MM.1S (cell line): ENCODE measurements around the gene RNASEH2A.
"Not testable (repeated sequence)": the region's sequence is repeated elsewhere in the genome, so short reads cannot be mapped to it uniquely, and the experiment has no call there.

Experiments used
- DNase-seq: peaks from one replicate; pipeline ENCODE4 v3.0.0-alpha.2; 2015
- H2AFZ ChIP-seq: fragments of 300-600 bp; sonication (generic); 2 replicates; pipeline ENCODE4 v1.6.0; 2016; ENCODE audit warnings: antibody characterized with exemption, low read length
- H3F3A ChIP-seq: fragments of 300-600 bp; sonication (generic); 2 replicates; pipeline ENCODE4 v1.6.1; 2016; ENCODE audit warnings: mild to moderate bottlenecking, antibody characterized with exemption, low read length, moderate library complexity, mixed read lengths; ENCODE audit not compliant: insufficient read depth
- H3K27ac ChIP-seq: fragments of 300-600 bp; sonication (generic); 2 replicates; pipeline ENCODE4 v1.5.1; 2016; ENCODE audit warnings: mild to moderate bottlenecking, low read length
- H3K27me3 ChIP-seq: fragments of 300-600 bp; sonication (generic); replicated peaks from 2 replicates; pipeline ENCODE4 v1.6.0; 2016; ENCODE audit warnings: low read length; ENCODE audit not compliant: insufficient read depth
- H3K36me3 ChIP-seq: fragments of 300-600 bp; sonication (generic); replicated peaks from 2 replicates; pipeline ENCODE4 v1.6.1; 2016; ENCODE audit warnings: mild to moderate bottlenecking, low read length, mixed read lengths; ENCODE audit not compliant: insufficient read depth
- H3K4me1 ChIP-seq: fragments of 300-600 bp; sonication (generic); 2 replicates; pipeline ENCODE4 v1.6.1; 2016; ENCODE audit warnings: low read length, mixed read lengths
- H3K4me2 ChIP-seq: fragments of 300-600 bp; sonication (generic); 2 replicates; pipeline ENCODE4 v1.6.0; 2016; ENCODE audit warnings: low read depth, low read length
- H3K4me3 ChIP-seq: fragments of 300-600 bp; sonication (generic); 2 replicates; pipeline ENCODE4 v1.5.1; 2016; ENCODE audit warnings: low read length, mixed read lengths
- H3K79me2 ChIP-seq: fragments of 300-600 bp; sonication (generic); 2 replicates; pipeline ENCODE4 v1.6.1; 2016; ENCODE audit warnings: mixed run types, low read length, mixed read lengths
- H3K9ac ChIP-seq: fragments of 300-600 bp; sonication (generic); 2 replicates; pipeline ENCODE4 v1.6.1; 2016; ENCODE audit warnings: low read length, mixed read lengths
- H3K9me2 ChIP-seq: fragments of 300-600 bp; sonication (generic); replicated peaks from 2 replicates; pipeline ENCODE4 v1.6.1; 2016; ENCODE audit warnings: mild to moderate bottlenecking, low read length, mixed read lengths; ENCODE audit not compliant: insufficient read depth
- H3K9me3 ChIP-seq: fragments of 300-600 bp; sonication (generic); replicated peaks from 2 replicates; pipeline ENCODE4 v1.6.1; 2016; ENCODE audit warnings: mild to moderate bottlenecking, low read length, mixed read lengths; ENCODE audit not compliant: insufficient read depth
- H4K20me1 ChIP-seq: fragments of 300-600 bp; sonication (generic); 2 replicates; pipeline ENCODE4 v1.6.1; 2016; ENCODE audit warnings: mild to moderate bottlenecking, low read length, moderate library complexity, mixed read lengths; ENCODE audit not compliant: insufficient read depth
- CTCF ChIP-seq: fragments of 300-600 bp; sonication (generic); IDR thresholded peaks from 2 replicates; pipeline ENCODE4 v1.5.1; 2016; ENCODE audit warnings: antibody characterized with exemption, low read length, mixed read lengths
- EZH2 ChIP-seq: fragments of 300-600 bp; sonication (generic); optimal IDR thresholded peaks from 2 replicates; pipeline ENCODE3; 2017; ENCODE audit warnings: low read depth, mild to moderate bottlenecking, antibody characterized with exemption, low read length, mixed read lengths
- EZH2phosphoT487 ChIP-seq: fragments of 300-600 bp; sonication (generic); IDR thresholded peaks from 2 replicates; pipeline ENCODE4 v1.6.1; 2018; ENCODE audit warnings: antibody characterized with exemption, low read length

Gene RNASEH2A

GRCh38 chr19:12815088-12815487 lies 8.7 kb downstream of the RNASEH2A start:
- Histone ChIP-seq H3K9ac (no peak overlapping the region), H3K4me2 (no peak overlapping the region), H3F3A (no peaks in the 10 kb centered on the region), H3K4me1 (no peaks in the 10 kb centered on the region), H3K27ac (no peak overlapping the region), H3K9me3 (no peaks in the 10 kb centered on the region), H3K9me2 (no peaks in the 10 kb centered on the region), H2AFZ (no peak overlapping the region), H3K27me3 (no peaks in the 10 kb centered on the region), H3K36me3 (no peaks in the 10 kb centered on the region), H3K4me3 (no peak overlapping the region), H3K79me2 (no peaks in the 10 kb centered on the region), H4K20me1 (no peaks in the 10 kb centered on the region)
- no peak for DNase-seq
- no peak for TF ChIP-seq EZH2phosphoT487
- TF ChIP-seq EZH2, result no peak
- no peak for TF ChIP-seq CTCF

DNA sequence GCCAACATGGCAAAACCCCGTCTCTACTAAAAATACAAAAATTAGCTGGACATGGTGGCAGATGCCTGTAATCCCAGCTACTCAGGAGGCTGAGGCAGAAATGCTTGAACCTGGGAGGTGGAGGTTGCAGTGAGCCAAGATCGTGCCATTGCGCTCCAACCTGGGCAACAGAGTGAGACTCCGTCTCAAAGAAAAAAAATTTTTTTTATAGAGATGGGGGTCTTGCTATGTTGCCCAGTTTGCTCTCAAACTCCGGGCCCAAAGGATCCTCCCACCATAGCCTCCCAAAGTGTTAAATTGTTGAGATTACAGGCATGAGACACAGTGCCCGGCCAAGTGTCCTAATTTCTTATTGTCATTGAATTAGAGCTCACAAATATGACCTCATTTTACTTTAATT lies 10.8 kb downstream of the RNASEH2A start:
- not testable (repeated sequence) for H3K27ac ChIP-seq, H3K9ac ChIP-seq, H3F3A ChIP-seq

GRCh38 chr19:12817810-12818209 lies 11.4 kb downstream of the RNASEH2A start:
- not testable (repeated sequence) for H3K9ac ChIP-seq, H3K79me2 ChIP-seq, H3K27ac ChIP-seq, H3K4me1 ChIP-seq, DNase-seq, H3F3A ChIP-seq, H3K4me2 ChIP-seq, H3K4me3 ChIP-seq, H3K36me3 ChIP-seq, H3K9me2 ChIP-seq, H4K20me1 ChIP-seq, H3K9me3 ChIP-seq, H3K27me3 ChIP-seq, H2AFZ ChIP-seq

More for the DNA sequence above, 10.8 kb downstream of the RNASEH2A start:
- H3K4me3 ChIP-seq, H3K4me2 ChIP-seq, H3K4me1 ChIP-seq, H3K79me2 ChIP-seq, H3K36me3 ChIP-seq, H3K9me2 ChIP-seq, DNase-seq, H4K20me1 ChIP-seq, H3K27me3 ChIP-seq, H2AFZ ChIP-seq, H3K9me3 ChIP-seq: not testable (repeated sequence)

- Histone ChIP-seq H3K4me1 (no peaks in the 10 kb centered on the region), H3K4me3 (no peak overlapping the region), H2AFZ (no peak overlapping the region), H3K9ac (no peak overlapping the region), H4K20me1 (no peaks in the 10 kb centered on the region), H3F3A (no peaks in the 10 kb centered on the region), H3K27me3 (peaks cover 16% of the 10 kb centered on the region), H3K9me3 (no peaks in the 10 kb centered on the region), H3K79me2 (no peaks in the 10 kb centered on the region), H3K4me2 (no peak overlapping the region), H3K36me3 (no peaks in the 10 kb centered on the region), H3K9me2 (no peaks in the 10 kb centered on the region), H3K27ac (no peak overlapping the region)
- DNase-seq, result no peak
- TF ChIP-seq EZH2phosphoT487, result no peak
- TF ChIP-seq EZH2, result no peak
- no peak for TF ChIP-seq CTCF
Measured at GRCh38 chr19:12821761-12822160, 15.4 kb downstream of the RNASEH2A start.
